OCI-M1 (cell line): ENCODE results near the gene TMEM254.
"Not testable (repeated sequence)": the region's sequence is repeated elsewhere in the genome, so short reads cannot be mapped to it uniquely, and the experiment has no call there.

Experiments used
- DNase-seq: peaks from one replicate; lab custom pipeline; 2025; lab: John Stamatoyannopoulos, UW

The TMEM254 gene

DNA sequence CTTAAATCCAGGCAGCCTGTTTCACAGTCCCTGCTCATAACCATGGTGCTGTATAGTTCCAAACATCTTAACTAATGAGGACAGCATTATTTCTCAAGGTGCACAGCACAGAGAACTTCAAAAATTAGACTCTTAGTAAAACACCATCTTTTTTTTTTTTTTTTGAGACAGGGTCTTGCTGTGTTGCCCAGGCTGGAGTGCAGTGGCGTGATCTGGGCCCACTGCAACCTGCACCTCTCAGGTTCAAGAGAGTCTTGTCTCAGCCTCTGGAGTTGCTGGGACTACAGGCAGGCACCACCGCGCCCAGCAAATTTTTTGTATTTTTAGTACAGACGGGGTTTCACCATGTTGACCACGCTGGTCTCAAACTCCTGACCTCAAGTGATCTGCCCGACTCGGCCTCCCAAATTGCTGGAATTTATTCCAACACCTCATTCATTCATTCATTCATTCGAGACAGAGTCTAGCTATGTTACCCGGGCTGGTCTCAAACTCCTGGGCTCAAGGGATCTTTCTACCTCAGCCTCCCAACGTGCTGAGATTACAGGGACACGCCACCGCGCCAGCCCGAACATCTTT, 507 bp upstream of the TMEM254 start:
- DNase-seq: no peak

DNA sequence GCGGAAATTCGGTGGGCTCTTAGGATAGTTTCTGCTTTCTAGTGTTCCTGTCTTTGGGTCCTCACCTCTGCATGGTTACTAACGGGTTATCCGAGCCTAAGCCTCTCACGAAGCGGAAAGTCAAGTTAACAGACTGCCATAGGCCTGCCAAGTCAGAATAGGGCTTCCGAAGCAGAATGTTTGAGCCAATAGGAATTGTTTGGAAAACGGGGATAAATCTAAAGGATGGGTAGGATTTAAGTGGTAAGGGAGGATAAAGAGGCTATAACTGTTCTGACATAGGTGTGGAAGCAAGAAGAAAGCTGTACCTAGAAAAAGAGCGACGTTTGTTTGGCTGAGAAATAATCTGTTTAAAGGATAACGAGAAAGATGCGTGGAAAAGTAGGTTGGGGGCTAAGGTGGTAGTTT, 851 bp downstream of the TMEM254 start:
- no peak for DNase-seq

- no peak for DNase-seq
These were observed 2.6 kb downstream of the TMEM254 start for GRCh38 chr10:80081026-80081425.

GRCh38 chr10:80081801-80082750, 3.6 kb downstream of the TMEM254 start:
- DNase-seq: no peak

- DNase-seq: no peak
These were observed 11.7 kb downstream of the TMEM254 start for GRCh38 chr10:80090121-80090520.

DNA sequence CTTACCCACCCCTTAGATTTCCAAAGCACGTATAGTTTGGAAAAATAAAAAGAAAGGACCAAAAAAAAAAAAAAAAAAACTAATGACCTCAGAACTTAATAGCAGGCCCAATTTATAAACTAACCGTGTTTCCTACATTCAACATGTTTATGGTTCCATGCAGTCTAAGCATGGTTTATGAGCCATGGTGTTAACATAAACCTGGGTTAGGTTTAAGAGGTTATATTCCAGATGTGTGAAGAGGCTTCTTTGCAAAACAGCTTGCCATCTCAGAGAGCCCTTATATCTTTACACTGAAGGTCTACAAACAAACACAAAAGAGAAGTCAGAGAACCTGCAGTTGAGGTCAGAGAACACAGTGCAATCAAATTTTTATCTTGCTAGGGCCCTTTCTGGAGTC, 15.8 kb downstream of the TMEM254 start:
- DNase-seq: no peak

- DNase-seq: not testable (repeated sequence)
These were observed 19.8 kb downstream of the TMEM254 start for GRCh38 chr10:80098272-80098671.

GRCh38 chr10:80099295-80099694, 20.8 kb downstream of the TMEM254 start:
- DNase-seq: not testable (repeated sequence)

DNA sequence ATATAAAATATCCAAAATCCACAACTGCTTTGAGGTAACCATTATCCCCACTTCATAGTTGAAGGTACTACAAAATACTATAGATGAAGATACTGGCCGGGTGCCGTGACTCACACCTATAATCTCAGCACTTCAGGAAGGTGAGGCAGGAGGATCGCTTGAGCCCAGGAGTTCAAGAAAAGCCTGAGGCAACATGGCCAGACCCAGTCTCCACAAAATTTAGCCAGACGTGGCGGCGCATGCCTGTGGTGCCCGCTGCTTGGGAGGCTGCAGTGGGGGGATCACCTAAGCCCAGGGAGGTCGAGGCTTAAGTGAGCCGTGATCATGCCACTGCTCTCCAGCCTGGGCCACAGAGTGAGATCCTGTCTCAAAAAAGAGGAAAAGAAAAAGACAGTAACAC, 21.7 kb downstream of the TMEM254 start:
- no peak for DNase-seq

DNA sequence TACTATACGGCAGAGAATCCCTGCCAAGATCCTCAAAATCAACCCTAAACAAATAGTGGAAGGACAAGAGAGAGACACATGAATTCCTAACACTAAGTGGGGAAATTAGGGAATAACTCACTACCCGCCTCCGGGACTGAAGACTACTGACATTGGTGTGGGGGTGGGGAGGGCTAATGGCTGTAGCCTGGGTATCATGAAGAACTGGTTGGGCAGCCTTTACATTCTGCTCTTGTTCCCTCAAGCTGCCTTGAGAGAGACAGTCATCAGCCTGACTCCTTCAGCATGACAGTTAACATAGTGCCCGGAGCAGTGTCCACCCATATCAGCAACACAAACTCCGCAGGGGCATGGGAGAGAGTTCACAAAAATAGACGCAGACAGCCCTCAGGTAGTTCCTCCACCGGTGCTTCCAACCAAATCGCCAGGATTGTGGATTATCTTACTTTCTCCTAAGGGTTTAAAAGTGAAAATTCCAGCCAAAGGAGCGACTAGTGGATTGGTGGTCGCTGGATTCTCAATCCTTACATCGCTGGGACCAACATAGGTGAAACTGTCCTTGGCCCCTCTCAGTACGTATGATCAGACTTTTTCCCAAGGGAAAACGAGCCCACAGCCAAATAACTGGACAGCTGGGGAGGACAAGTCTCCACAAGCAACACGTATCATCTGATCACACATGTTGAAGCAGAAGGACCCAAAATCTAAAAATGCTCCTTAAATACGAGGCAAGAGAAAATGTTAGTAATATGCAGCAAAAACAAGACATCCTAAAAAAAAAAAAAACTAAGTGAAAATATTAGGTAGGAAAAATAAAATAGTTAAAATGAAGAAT, 22.6 kb downstream of the TMEM254 start:
- no peak for DNase-seq

GRCh38 chr10:80104066-80104926, 25.8 kb downstream of the TMEM254 start:
- DNase-seq: no peak

GRCh38 chr10:80108576-80109239, 30.2 kb downstream of the TMEM254 start:
- no peak for DNase-seq

- DNase-seq: no peak
These were observed 32.5 kb downstream of the TMEM254 start for GRCh38 chr10:80110986-80111385.

GRCh38 chr10:80118669-80119068, 40.2 kb downstream of the TMEM254 start:
- DNase-seq: no peak

- no peak for DNase-seq
These were observed 43.7 kb downstream of the TMEM254 start for GRCh38 chr10:80122110-80122710.

- no peak for DNase-seq
These were observed 44.3 kb downstream of the TMEM254 start for GRCh38 chr10:80122746-80123145.

GRCh38 chr10:80126876-80127275, 48.4 kb downstream of the TMEM254 start:
- no peak for DNase-seq

DNA sequence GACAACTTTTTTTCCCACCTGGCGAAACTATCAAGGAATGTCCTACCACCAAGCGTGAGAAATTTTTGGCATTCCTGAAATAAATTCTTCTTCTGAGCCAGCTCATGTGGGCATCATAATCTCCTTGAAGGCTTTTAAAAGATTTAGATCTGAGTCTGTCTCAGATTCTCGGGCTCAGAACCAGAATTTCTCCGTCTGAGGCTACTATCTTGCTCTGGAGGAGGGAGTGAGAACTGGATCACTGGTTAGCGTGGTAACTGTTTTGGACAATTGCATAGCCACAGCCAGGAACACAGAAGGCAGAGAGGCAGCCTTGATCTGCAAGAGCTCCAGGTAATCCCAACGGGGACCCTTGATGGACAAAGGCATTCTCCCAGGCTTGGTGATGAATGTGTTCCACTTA, 53.0 kb downstream of the TMEM254 start:
- no peak for DNase-seq

GRCh38 chr10:80132299-80133139, 54.1 kb downstream of the TMEM254 start, which contains the start of gene PLAC9:
TSS of gene PLAC9 (plus strand) at chr10:80132730. CDS start at chr10:80132763, 33 bp downstream.
- DNase-seq: no peak

- DNase-seq: no peak
These were observed 54.7 kb downstream of the TMEM254 start for GRCh38 chr10:80133206-80133605.
